Mesendoderm (in vitro differentiated cells): ENCODE data around the gene MYL6B.
A peak's percentile ranks its signal among the peaks of the same experiment; 100 is the strongest.

Experiments used
- DNase-seq: peaks from one replicate; pipeline ENCODE4 v3.0.0; 2013
- H2AK5ac ChIP-seq: 2 replicates; pipeline ENCODE4 v1.6.1; 2013; ENCODE audit warnings: low read length, inconsistent platforms
- H2BK120ac ChIP-seq: 2 replicates; pipeline ENCODE4 v1.6.1; 2013; ENCODE audit warnings: low read depth, mild to moderate bottlenecking, low read length, moderate library complexity, mixed read lengths
- H2BK15ac ChIP-seq: replicated peaks from 2 replicates; pipeline ENCODE4 v1.6.1; 2013; ENCODE audit warnings: low read depth, mild to moderate bottlenecking, moderate library complexity
- H2BK5ac ChIP-seq: 2 replicates; pipeline ENCODE4 v1.6.1; 2013; ENCODE audit warnings: low read length, inconsistent platforms
- H3K18ac ChIP-seq: 2 replicates; pipeline ENCODE4 v1.6.1; 2013; ENCODE audit warnings: mild to moderate bottlenecking, low read length, mixed read lengths
- H3K23ac ChIP-seq: one replicate; pipeline ENCODE4 v1.6.1; 2013; ENCODE audit warnings: low read length
- H3K27ac ChIP-seq: 2 replicates; pipeline ENCODE4 v1.5.1; 2013; ENCODE audit warnings: low read depth, mild to moderate bottlenecking, inconsistent platforms, low read length, moderate library complexity
- H3K27me3 ChIP-seq: 2 replicates; pipeline ENCODE4 v1.6.1; 2013; ENCODE audit warnings: low read length, control low read depth, mild to moderate bottlenecking, inconsistent platforms; ENCODE audit not compliant: insufficient read depth, poor library complexity
- H3K36me3 ChIP-seq: 2 replicates; pipeline ENCODE4 v1.6.1; 2013; ENCODE audit warnings: low read length, inconsistent platforms; ENCODE audit not compliant: control insufficient read depth, insufficient read depth
- H3K4ac ChIP-seq: one replicate; pipeline ENCODE4 v1.6.1; 2013; ENCODE audit warnings: low read depth, mild to moderate bottlenecking, low read length, moderate library complexity
- H3K4me1 ChIP-seq: 2 replicates; pipeline ENCODE4 v1.6.1; 2013; ENCODE audit warnings: low read depth, low read length, inconsistent platforms; ENCODE audit not compliant: control insufficient read depth
- H3K4me2 ChIP-seq: 2 replicates; pipeline ENCODE4 v1.6.1; 2013; ENCODE audit warnings: low read length
- H3K4me3 ChIP-seq: 2 replicates; pipeline ENCODE4 v1.5.1; 2013; ENCODE audit warnings: mild to moderate bottlenecking, low read length
- H3K56ac ChIP-seq: one replicate; pipeline ENCODE4 v1.6.1; 2013; ENCODE audit warnings: low read length
- H3K79me1 ChIP-seq: 2 replicates; pipeline ENCODE4 v1.6.1; 2013; ENCODE audit warnings: low read length, inconsistent platforms
- H3K79me2 ChIP-seq: 2 replicates; pipeline ENCODE4 v1.6.1; 2013; ENCODE audit warnings: mild to moderate bottlenecking, low read length; ENCODE audit not compliant: control insufficient read depth, insufficient read depth
- H3K9ac ChIP-seq: 2 replicates; pipeline ENCODE4 v1.6.1; 2013; ENCODE audit warnings: low read length, inconsistent platforms
- H4K5ac ChIP-seq: one replicate; pipeline ENCODE4 v1.6.1; 2013; ENCODE audit warnings: low read length
- H4K8ac ChIP-seq: one replicate; pipeline ENCODE4 v1.6.1; 2013; ENCODE audit warnings: low read depth, mild to moderate bottlenecking, control low read depth, low read length, moderate library complexity
- WGBS: extraction: QIAGEN DNeasy Blood & Tissue Kit; methylation state at CpG from one replicate; pipeline ENCODE4 v1.1.7; 2013; ENCODE audit warnings: low lambda C conversion rate, missing lambda C conversion rate; ENCODE audit not compliant: insufficient coverage; ENCODE audit errors: extremely low coverage; 5-methylcytosine and 5-hydroxymethylcytosine counted together

The MYL6B gene

DNA sequence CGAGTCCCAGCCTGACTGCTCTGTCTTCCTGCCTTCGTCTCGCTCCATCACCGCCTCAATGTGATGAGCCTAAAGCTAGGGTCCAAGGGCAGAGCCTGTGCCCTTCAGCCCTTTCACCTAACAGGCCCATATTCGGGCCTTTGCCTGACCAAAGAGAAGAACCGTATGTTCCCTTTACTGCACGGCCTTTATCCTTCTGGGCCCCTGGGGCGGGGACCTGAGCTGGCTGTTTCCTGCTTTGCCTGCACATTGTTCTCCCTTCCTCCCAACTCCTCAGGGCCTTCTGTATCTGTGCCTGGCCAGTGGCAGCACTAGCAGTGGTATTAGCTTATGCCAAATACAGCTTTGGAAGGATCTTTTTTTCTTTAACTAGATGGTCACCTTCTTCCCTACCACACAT lies 8.5 kb upstream of the MYL6B start:
- Histone ChIP-seq H2BK15ac (no peak overlapping the region), H2BK120ac (no peak overlapping the region), H3K4me2 (no peak overlapping the region), H3K4me3 (no peak overlapping the region), H3K4ac (no peak overlapping the region), H3K79me1 (no peaks in the 10 kb centered on the region), H2AK5ac (no peak overlapping the region), H3K18ac (no peak overlapping the region), H3K56ac (no peak overlapping the region), H3K23ac (no peak overlapping the region), H4K5ac (no peak overlapping the region), H4K8ac (no peak overlapping the region), H2BK5ac (no peak overlapping the region), H3K27ac (no peak overlapping the region), H3K9ac (no peak overlapping the region), H3K4me1 (no peaks in the 10 kb centered on the region), H3K79me2 (no peaks in the 10 kb centered on the region), H3K27me3 (no peaks in the 10 kb centered on the region), H3K36me3 (peaks cover 11% of the 10 kb centered on the region)
- no peak for DNase-seq
- no CpG with 5 or more reads among the region's 8 CpGs for WGBS

DNA sequence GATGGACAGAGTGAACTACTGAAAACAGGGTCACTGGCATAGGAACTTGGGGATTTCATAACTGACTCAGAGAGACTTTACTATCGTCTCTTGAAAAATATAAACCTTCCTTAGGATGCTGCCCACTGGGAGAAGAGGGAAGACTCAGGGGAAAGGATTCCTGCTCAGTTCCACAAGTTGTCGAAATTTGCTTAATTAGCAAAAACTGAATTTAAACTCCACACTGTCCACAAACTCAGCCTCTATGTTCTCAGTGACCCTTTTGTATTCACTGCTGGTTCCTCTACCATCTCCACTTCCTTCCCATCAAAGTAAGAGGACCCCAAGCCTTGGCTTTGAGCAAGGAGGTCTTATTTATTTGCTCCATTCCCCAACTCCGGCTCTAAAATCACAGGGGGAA lies 7.2 kb upstream of the MYL6B start:
- H2BK15ac ChIP-seq: no peak overlapping the region
- DNase-seq: no peak
- no peaks in the 10 kb centered on the region for H3K79me2 ChIP-seq
- H4K5ac ChIP-seq: no peak overlapping the region
- no peak overlapping the region for H3K4ac ChIP-seq
- H3K27ac ChIP-seq: no peak overlapping the region
- no peak overlapping the region for H3K56ac ChIP-seq
- no peak overlapping the region for H2BK5ac ChIP-seq
- H2AK5ac ChIP-seq: no peak overlapping the region
- H3K9ac ChIP-seq: no peak overlapping the region
- peaks cover 11% of the 10 kb centered on the region for H3K36me3 ChIP-seq
- H3K18ac ChIP-seq: no peak overlapping the region
- no peak overlapping the region for H3K4me2 ChIP-seq
- no peak overlapping the region for H2BK120ac ChIP-seq
- H3K79me1 ChIP-seq: no peaks in the 10 kb centered on the region
- no CpG with 5 or more reads among the region's 3 CpGs for WGBS
- no peaks in the 10 kb centered on the region for H3K4me1 ChIP-seq
- no peak overlapping the region for H3K4me3 ChIP-seq
- H4K8ac ChIP-seq: no peak overlapping the region
- no peaks in the 10 kb centered on the region for H3K27me3 ChIP-seq
- no peak overlapping the region for H3K23ac ChIP-seq

DNA sequence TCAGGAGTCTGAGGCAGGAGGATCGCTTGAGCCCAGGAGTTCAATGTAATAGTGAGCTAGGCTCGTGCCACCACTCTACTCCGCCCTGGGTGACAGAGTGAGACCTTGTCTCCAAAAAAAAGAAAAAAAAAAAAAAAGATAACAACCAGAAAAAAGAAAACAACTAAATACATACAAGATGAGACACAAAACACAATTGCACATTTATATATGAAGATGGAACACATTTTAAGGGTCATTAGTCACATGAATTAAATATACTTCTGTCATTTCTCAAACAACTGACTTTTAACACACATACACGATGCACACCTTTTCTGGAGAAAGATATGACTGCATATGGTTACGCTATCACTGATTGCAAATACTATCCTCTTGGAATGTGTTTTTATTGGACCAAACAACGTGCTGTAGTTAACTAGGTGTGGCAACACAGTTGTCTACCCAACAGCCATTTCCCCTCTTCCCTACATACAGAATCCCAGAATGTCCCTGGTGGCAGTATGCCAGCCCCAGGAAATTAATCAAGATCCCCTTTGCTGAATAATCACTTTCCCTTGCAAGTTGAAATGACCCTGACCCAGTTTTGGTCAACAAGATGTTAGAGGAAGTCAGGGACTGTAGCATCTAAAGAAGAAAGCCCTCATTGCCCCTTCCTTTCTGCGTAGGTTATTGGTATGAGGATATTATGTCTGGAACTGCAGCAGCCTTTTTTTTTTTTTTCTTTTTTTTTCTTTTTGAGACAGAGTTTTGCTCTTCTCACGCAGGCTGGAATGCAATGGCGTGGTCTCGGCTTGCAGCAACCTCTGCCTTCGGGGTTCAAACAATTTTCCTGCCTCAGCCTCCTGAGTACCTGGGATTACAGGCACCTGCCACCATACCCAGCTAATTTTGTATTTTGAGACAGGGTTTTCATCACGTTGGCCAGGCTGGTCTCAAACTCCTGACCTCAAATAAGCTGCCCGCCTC lies 5.6 kb upstream of the MYL6B start:
- no peak for DNase-seq
- Histone ChIP-seq H3K4me2 (no peak overlapping the region), H4K8ac (no peak overlapping the region), H3K4me3 (no peak overlapping the region), H3K79me2 (no peaks in the 10 kb centered on the region), H3K27me3 (no peaks in the 10 kb centered on the region), H3K4me1 (no peaks in the 10 kb centered on the region), H3K9ac (no peak overlapping the region), H2AK5ac (no peak overlapping the region), H2BK15ac (no peak overlapping the region), H3K79me1 (no peaks in the 10 kb centered on the region), H3K23ac (no peak overlapping the region), H3K4ac (no peak overlapping the region), H2BK120ac (no peak overlapping the region), H3K27ac (no peak overlapping the region), H2BK5ac (no peak overlapping the region), H3K36me3 (peaks cover 11% of the 10 kb centered on the region), H3K18ac (no peak overlapping the region), H4K5ac (no peak overlapping the region), H3K56ac (no peak overlapping the region)
- WGBS: no CpG with 5 or more reads among the region's 13 CpGs

DNA sequence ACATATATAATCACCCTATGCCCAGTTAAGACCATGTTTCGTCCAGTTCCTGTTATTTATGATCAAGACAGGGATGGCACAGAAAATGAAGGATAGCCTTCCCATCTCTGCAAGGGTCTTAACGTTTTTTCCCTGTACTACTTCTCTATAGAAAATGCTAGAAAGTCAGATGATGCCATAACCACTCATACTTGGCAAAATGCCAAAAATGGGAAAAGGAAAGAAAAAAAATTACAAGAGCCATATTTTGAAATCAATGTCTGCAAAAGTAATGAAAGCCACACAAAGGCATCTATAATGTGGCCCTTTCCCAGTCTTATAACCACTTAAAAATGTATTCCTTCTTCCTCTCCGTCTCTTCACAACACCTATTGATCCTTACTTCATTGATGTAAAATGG lies 1.8 kb upstream of the MYL6B start:
- H3K4me1 ChIP-seq: peaks cover 5% of the 10 kb centered on the region

DNA sequence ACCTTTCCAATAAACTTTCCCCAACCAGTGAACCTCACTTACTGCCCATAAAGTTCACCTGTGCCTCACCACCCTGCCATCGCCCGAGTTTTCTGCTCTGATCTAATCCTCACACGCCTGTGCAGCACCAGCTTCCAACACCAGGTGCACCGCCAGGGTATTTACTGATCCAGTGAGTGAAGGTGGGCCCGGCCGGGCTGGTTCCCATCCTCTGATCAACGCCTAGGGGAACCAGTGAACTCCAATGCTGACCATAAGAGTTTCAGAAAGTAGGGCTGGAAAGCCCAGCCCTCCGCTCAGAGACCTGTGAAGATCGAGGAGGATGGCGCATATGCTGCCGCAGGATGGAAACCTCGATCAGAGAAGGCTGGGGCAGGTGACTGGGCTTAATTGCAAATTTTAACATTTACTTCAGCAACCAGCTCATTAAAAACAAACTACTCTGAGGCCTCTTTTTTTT lies 685 bp upstream of the MYL6B start:
- peak overlapping the region; percentile 61 for H3K4me3 ChIP-seq
- H3K23ac ChIP-seq: no peak overlapping the region
- DNase-seq: peak; percentile 84
- H3K4me2 ChIP-seq: peak overlapping the region; percentile 71
- H3K4ac ChIP-seq: peak overlapping the region; percentile 96
- peak overlapping the region; percentile 96 for H3K18ac ChIP-seq
- no peak overlapping the region for H2BK15ac ChIP-seq
- peak overlapping the region; percentile 71 for H3K56ac ChIP-seq
- H3K9ac ChIP-seq: peak overlapping the region; percentile 67
- peaks cover 3% of the 10 kb centered on the region for H3K79me2 ChIP-seq
- no peak overlapping the region for H2AK5ac ChIP-seq
- no peak overlapping the region for H2BK120ac ChIP-seq
- no peaks in the 10 kb centered on the region for H3K36me3 ChIP-seq
- no peak overlapping the region for H2BK5ac ChIP-seq
- H3K79me1 ChIP-seq: peaks cover 4% of the 10 kb centered on the region
- H3K27ac ChIP-seq: peak overlapping the region; percentile 52
- peak overlapping the region; percentile 65 for H4K8ac ChIP-seq
- H4K5ac ChIP-seq: no peak overlapping the region
- peaks cover 5% of the 10 kb centered on the region for H3K4me1 ChIP-seq
- WGBS: no CpG with 5 or more reads among the region's 12 CpGs
- H3K27me3 ChIP-seq: no peaks in the 10 kb centered on the region

More for the DNA sequence above, 1.8 kb upstream of the MYL6B start:
- Histone ChIP-seq H4K8ac (no peak overlapping the region), H4K5ac (no peak overlapping the region), H2AK5ac (no peak overlapping the region), H3K27ac (no peak overlapping the region), H3K4me3 (no peak overlapping the region), H2BK120ac (no peak overlapping the region), H2BK5ac (no peak overlapping the region), H3K9ac (no peak overlapping the region), H3K4me2 (no peak overlapping the region), H3K56ac (no peak overlapping the region), H3K79me1 (peaks cover 4% of the 10 kb centered on the region), H3K36me3 (no peaks in the 10 kb centered on the region), H3K23ac (no peak overlapping the region), H3K27me3 (no peaks in the 10 kb centered on the region), H3K4ac (no peak overlapping the region), H3K18ac (no peak overlapping the region), H2BK15ac (no peak overlapping the region), H3K79me2 (peaks cover 3% of the 10 kb centered on the region)
- no CpG with 5 or more reads among the region's 3 CpGs for WGBS
- DNase-seq: no peak
